ENCODE measurements around the gene PAX8. TPM values are rescaled to one million over a fixed set of nuclear protein-coding genes. Genes with fewer than 3 reads are reported as not detected.

PAX8 gene
- polyA plus RNA-seq, 10 donors, result 0.22 to 6.0 (median 1.6) TPM

- no peak for DNase-seq
Observed at GRCh38 chr2:113237604-113238160, 41.0 kb downstream of the PAX8 start.

- DNase-seq, result no peak
Observed at GRCh38 chr2:113236367-113237159, 42.2 kb downstream of the PAX8 start.

GRCh38 chr2:113235347-113236226, 43.1 kb downstream of the PAX8 start:
- DNase-seq, result peak in 2 of 3 donors; percentile 79 to 82

- DNase-seq, result peak in 1 of 3 donors; percentile 15
Observed at GRCh38 chr2:113234721-113235346, 43.9 kb downstream of the PAX8 start.

- no peak for DNase-seq
Observed at GRCh38 chr2:113233593-113234550, 44.8 kb downstream of the PAX8 start.

- peak in 1 of 3 donors; percentile 50 for DNase-seq
Observed at GRCh38 chr2:113232740-113233139, 46.0 kb downstream of the PAX8 start.

- DNase-seq, result no peak
Observed at GRCh38 chr2:113232123-113232522, 46.6 kb downstream of the PAX8 start.

GRCh38 chr2:113231064-113231463, 47.7 kb downstream of the PAX8 start:
- no peak for DNase-seq

GRCh38 chr2:113230531-113230930, 48.2 kb downstream of the PAX8 start:
- DNase-seq, result no peak

GRCh38 chr2:113229795-113230194, 48.9 kb downstream of the PAX8 start:
- DNase-seq, result no peak

- DNase-seq, result no peak
Observed at GRCh38 chr2:113228991-113229716, 49.6 kb downstream of the PAX8 start.

GRCh38 chr2:113228351-113228750, 50.4 kb downstream of the PAX8 start:
- DNase-seq, result no peak

GRCh38 chr2:113227698-113228097, 51.0 kb downstream of the PAX8 start:
- DNase-seq, result no peak

- DNase-seq, result no peak
Observed at GRCh38 chr2:113227290-113227689, 51.4 kb downstream of the PAX8 start.

- no peak for DNase-seq
Observed at GRCh38 chr2:113226462-113226861, 52.3 kb downstream of the PAX8 start.

GRCh38 chr2:113225263-113226259, 53.2 kb downstream of the PAX8 start:
- DNase-seq, result peak in 1 of 3 donors; percentile 68

- DNase-seq, result no peak
Observed at GRCh38 chr2:113224647-113225236, 54.0 kb downstream of the PAX8 start.

GRCh38 chr2:113223813-113224212, 54.9 kb downstream of the PAX8 start:
- no peak for DNase-seq
